ENCODE measurements around the gene CYTH1.
"Not testable (repeated sequence)": the region's sequence is repeated elsewhere in the genome, so short reads cannot be mapped to it uniquely, and the experiment has no call there.

The CYTH1 gene

DNA sequence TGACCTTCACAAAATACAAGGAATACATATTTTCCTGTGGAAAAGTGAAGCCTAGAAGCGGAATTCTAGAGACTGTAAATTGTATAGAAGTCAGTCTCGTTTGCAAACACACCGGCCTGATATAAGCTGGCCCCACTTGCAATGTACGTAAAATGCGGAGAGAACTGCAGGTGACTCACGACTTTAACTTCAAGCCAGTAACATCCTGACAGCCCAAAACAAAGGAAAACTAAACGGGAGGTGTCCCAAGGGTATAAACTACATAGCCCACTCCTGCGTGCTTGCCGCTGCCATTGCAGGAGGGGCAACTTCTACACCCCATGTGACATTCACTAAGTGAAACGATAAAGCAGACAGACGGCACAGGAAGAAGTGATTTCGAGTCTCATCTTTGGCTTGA lies 101.6 kb downstream of the CYTH1 start:
- DNase-seq, result no peak

DNA sequence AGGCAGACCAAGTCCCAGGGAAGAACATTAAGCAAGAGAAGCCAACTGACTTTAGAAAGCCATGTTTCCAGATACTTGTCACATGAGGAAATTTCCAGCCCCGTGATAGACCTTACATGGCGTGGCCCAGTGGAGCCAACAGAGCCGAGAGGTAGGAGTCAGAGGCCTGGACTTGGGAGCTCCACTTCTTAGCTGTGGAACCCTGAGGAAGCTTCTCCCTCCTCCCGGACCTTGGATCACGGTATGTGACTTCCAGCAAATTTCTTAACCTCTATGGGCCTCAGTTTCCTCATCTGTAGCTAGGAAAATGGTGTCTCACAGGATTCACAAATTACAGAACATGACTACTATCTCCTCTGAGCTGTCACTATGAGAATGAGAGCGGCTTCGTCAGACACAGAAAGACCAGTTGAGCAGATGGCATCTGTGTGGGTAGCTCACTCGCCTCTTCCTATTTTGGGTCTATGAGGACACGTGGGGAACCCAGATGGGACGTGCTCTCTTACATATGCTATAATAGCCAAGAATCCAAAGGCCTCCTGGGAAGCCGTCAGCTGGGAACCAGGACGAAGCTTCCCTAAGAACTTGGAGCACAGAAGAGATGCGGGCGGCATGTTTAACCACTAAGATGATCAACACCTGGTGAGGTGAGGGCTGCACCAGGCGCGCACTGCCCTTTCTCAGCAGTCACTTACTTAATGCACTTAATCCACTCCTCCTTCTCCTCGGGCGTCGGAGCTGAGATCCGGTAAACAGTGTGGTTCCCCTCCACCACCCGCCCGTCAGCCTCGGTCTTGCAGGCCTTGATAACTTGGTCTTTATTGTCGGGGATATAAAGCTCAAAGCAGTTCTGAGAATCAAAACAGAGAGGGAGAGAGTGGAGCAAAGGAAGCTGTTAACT lies 102.3 kb downstream of the CYTH1 start:
- DNase-seq, result no peak

DNA sequence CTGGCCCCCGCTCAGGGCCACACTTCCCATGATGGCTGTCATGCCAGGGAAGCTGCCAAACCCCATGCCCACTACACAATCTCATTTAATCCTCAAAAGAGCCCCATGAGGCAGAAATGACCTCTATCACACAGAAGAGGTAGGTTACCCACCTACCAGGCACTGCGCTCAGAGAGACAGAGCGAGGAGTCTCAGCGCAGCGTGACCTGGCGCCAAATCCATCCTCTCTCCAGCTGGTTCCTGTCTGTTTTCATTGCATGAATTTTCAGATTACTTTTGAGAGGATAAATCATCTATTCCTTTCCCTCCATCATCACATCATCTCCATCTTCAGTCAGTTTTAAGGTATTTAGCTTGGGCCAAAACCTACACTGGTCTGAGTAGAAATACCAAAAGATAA lies 103.4 kb downstream of the CYTH1 start:
- DNase-seq, result no peak

DNA sequence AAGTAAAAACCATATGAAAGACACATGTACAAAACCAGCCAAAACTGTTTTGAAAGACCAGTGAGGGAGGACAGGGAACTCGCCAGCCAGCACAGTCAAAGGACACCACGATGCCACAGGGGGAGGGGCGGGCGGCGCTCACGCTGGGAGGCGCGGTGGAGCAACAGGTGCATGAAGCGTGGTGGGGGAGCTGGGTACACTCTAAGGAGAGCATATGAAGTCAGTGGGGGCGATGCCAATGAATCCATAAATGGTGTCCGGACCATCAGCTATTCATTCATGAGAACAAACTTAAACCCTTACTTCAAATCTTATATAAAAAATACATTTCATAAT lies 103.9 kb downstream of the CYTH1 start:
- no peak for DNase-seq

DNA sequence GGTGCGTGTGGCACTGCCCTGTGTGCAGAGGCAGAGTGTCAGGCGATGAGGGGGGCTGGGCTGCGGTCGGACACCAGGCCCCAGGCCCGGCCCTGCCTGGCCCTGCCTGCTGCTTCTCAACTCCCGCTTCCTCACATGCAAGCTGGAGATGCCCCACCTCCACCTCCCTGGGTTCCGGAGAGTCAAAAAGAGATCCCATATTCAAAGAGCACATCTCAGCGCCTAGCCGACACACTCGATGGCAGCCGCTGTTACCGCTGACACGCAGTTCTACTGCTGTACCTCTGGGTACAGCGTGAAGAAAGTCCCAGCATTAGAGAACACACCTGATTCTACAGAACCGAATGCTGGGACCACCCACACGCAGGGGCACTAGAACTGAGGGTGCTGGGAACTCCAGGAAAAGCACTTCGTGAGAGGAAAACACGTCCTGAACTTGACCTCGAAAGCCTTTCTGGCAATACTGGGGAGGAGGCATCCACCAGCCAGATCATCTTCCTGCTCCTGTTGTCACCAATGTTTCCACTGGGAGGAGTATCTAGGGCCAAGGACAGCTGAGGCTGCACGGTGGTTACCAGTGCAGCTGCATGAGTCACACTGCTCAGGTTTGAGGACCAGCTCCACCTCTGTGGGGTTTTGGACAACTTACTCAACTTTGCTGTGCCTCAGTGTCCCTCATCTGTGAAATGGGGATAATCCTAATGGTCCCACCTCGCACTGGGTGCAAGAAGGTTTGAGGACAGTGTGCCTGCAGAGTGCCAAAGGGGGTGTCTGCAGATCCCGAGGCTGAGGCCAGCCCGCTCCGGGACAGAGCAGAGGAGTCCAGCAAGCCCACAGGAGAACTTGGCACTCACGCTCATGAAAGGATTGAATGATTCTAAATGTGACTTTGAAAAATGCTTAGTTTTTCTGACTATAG lies 104.5 kb downstream of the CYTH1 start:
- DNase-seq, result no peak

DNA sequence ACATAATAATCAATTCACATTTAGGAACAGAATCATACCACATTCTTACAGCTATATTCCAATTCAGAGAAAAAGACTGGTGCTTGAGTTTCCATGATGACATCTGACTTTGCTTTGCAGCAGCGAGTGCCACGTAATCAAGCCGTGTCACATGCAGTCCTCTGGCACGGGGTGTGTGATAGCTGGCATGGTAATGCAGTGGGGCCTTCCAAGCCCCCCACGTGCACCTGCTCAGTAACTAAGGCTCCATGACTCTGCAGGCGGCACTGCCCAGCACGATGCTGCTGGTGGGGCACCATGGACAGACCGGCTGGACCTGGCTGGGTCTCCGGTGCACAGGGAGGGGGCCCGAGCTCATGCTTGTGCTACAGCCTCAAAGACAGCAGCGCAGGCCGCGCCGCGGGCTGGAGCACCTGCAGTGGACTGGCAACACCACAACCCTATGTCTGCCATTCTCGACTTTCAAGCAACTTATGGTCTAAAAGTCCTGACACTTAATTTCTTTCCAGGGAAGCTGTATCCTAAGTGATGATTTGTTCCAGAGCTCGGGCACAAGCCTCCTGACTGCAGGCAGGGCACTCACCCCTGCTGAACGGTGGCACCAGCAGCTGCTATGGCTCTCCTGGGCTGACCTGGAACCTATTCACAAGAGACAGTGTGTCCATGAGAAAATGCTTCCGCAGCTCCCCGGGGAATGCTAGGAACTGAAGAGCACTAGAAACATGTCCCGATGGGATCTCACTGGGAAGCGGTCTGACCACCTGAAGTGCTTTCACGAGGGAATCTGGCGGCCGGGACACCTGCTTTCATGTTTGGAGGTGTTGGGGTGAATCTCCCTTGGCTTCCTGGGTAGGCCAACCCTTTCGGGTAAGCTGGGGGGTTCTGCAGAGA lies 105.4 kb downstream of the CYTH1 start:
- DNase-seq, result no peak

GRCh38 chr17:78675836-78676235 lies 106.2 kb downstream of the CYTH1 start:
- DNase-seq, result no peak

DNA sequence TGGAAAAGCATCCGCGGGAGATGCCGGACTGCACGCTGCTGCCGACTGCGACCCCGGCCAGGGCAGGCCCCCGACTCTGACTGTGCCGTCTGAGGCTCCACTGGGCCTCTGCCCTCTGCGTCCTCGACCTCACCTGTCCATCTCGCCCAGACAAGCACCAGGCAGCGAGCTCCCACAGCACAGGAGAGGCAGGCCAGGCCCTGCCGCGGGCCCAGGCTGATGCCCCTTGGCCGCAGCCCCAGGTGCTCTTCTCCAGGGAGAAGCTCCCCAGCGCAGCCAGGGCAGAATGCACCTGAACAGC lies 106.8 kb downstream of the CYTH1 start:
- no peak for DNase-seq

DNA sequence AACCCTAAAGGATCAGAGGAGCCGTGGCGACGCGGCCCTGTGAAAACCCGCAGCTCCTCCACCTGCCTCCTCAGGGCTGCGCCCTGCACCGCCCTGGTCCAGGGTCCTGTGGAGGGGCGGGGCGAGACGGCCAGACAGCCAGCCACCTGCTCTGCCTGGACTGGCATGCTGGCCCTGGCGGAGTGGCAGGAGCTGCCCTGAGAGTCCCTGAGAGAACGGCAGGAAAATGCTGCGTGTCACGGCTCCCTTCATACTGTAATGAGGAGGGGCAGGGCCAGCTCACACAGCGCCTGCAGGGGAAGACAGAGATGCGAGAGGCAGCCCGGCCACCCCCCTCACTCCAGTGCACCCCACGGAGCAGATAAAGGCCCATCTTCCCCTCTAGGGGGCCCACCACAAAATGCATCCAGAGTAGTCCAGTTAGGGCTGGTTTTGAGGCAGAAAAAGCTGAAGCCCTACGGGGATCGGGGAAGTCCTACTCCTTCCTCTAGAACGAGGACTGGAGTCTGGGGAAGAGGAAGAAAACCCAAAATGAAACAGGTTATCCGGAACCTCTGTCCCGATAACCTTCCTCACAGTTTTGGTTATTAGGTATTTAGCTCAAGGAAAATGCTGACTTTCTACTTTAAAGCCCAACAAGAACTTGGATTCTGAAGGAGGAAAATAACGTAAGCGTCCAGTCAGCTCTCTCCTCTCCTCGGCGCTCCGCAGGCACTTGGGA lies 107.3 kb downstream of the CYTH1 start:
- no peak for DNase-seq

GRCh38 chr17:78674156-78674555 lies 107.9 kb downstream of the CYTH1 start:
- DNase-seq, result no peak

DNA sequence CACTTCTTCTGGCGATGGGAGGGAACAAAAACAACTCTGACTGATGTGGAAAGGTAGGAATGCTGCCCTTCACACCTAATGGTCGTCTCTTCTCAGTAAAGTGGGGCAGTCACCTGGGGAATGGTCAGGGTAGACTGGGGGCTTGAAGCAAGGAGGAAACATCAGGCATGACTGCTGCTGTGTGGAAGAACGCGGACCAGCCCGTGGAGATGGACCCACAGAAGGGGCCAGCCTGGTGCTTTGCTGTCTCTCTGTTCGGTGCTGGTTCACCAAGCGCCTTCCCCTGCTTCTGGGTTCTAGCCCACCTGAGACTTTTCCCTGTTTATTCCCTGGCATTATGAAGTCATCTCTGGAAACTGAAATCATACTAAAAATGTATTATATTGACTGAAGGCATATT lies 108.7 kb downstream of the CYTH1 start:
- DNase-seq, result no peak

DNA sequence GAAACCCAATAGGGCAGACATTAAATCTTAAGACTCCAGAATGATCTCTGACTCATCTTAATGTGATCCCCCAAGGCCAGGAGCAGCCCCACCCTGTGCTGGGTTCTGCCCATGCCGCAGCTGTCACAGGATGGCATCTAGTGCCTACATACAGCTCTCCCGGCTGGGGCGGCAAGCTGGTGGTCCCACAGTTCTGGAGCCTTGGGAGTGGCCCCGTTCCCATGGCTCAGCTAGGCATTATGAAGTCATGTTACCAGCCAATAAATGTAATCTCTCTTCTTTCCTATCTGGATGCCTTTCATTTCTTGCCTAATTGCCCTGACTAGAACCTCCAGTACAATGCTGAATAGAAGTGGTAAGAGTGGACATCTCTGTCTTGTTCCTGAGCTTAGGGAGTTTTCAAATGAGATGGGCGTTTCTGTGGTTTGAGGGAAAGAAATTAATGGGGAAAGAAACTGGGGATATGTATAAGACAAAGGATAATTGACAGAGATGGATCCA lies 109.2 kb downstream of the CYTH1 start:
- no peak for DNase-seq

- DNase-seq, result no peak
Observed at GRCh38 chr17:78672005-78672404, 110.1 kb downstream of the CYTH1 start.

DNA sequence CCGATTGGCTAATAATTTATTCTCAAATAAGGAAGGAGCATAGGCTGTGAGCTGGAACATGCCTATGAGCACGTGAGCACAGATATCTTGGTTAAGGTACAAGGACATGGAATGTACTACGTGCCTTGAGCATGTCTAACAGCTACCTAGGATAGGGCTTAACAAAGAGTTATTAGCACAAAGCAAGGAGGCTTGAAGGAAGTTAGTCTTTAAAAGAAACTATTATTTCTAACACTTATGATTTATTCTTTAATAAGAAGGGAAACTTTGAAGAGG lies 110.4 kb downstream of the CYTH1 start:
- DNase-seq, result not testable (repeated sequence)

- DNase-seq, result no peak
Observed at GRCh38 chr17:78670850-78671725, 111.0 kb downstream of the CYTH1 start.

DNA sequence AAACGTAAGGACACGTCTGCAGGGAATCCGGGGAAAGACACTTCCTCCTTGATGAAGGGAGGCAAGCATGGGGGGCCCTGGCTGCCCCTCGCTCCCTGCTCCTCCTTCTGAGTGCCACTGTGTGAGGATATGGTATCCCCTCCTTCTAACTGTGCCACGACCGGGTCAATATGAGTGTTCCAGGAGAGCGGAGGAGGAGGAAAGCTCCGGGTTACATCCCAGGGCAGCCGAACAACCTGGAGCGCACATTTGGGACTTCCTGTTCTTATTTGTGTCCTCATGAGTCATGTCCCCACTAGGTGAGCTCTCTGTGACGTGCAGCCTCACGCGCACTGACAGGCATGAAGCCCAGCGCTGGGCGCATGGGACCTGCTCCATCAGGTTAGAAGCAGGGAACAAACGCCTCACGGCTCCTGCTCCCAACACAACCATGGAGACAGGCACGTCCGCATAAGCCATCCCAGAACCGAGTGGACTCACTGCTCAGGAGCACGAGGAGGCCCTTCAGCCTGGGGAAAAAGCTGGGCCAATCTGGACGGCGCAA lies 112.0 kb downstream of the CYTH1 start:
- DNase-seq, result no peak

- no peak for DNase-seq
Observed at GRCh38 chr17:78669256-78669974, 112.7 kb downstream of the CYTH1 start.

DNA sequence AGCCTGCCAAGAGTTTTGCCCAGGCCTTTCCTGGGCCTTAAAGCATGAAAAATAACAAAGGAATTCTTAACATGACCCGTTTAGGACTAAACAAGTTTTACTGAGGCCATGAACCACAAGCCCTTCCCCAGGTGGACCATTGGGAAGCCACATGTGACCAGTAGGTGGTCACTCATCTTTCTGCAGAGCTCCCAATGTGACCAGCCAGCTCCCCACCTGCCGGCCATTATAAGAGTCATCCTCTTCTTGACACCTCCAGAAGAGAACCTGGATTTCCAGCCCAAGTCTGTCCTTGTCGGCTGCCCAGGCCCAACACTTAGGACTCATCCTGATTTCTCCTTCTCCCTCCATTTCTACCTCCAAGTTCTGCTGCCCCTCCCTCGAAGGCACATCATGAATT lies 113.2 kb downstream of the CYTH1 start:
- no peak for DNase-seq

DNA sequence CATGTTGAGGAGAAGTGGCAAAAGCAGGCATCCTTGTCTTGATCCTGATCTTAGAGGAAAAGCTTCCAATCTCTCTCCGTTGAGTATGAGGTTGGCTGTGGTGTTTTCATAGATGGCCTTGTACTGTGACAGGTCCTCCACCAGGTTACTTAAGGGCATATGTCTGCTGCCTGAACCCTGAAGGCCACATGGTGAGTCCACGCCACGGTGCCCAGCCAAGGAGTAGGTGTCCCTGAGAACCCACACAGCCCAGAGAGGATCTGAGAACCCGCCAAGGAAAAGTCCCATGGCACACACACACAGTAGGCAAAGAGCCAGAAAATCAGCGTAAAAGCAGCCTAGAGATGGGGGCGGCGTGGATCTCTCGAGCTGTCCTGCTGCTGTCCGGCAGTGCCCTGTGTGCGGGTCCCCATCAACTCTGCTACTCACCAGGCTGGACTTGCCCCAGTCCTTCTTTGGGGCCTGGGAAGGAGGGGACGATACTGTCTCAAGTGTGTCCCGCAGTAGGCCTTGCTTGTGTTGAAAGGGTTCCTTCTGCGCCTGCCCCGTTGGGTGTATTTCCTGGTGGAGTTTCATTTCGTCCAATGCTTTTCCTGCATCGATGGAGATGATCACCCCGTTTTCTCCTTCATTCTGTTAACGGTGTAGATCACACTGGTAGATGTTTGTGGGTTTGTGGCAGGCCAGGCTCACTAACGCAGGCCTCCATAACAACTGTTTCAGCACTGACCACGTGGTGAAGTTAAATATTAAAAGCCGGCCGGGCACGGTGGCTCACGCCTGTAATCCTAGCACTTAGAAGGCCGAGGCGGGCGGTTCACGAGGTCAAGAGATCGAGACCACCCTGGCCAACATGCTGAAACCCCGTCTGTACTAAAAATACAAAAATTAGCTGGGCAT lies 114.1 kb downstream of the CYTH1 start:
- DNase-seq, result no peak

Measured in activated naive CD4-positive, alpha-beta T cell treated with Interleukin-2 at 50 U/mL for 16 hours (primary cell).